Loucy (cell line): ENCODE data around the gene HEXIM1.

Experiments used
- H2AFZ ChIP-seq: fragments of 200-600 bp; sonication (generic); 2 replicates; pipeline ENCODE4 v1.6.0; 2016; ENCODE audit warnings: antibody characterized with exemption, mild to moderate bottlenecking, low read length, moderate library complexity
- H3F3A ChIP-seq: fragments of 200-600 bp; 2 replicates; pipeline ENCODE4 v1.6.0; 2016; ENCODE audit warnings: antibody characterized with exemption, low read depth, mild to moderate bottlenecking
- H3K27me3 ChIP-seq: fragments of 200-600 bp; sonication (generic); 2 replicates; pipeline ENCODE4 v1.6.1; 2014; ENCODE audit warnings: low read length, mild to moderate bottlenecking; ENCODE audit not compliant: insufficient read depth, poor library complexity, severe bottlenecking
- H3K36me3 ChIP-seq: fragments of 200-600 bp; sonication (generic); 2 replicates; pipeline ENCODE4 v1.6.1; 2016; ENCODE audit warnings: low read length; ENCODE audit not compliant: insufficient read depth
- H3K4me1 ChIP-seq: fragments of 200-600 bp; sonication (generic); 2 replicates; pipeline ENCODE4 v1.5.1; 2014; ENCODE audit warnings: low read length, mild to moderate bottlenecking; ENCODE audit not compliant: insufficient read depth, poor library complexity, severe bottlenecking
- H3K4me2 ChIP-seq: fragments of 200-600 bp; sonication (generic); 2 replicates; pipeline ENCODE4 v1.6.0; 2014; ENCODE audit warnings: antibody characterized with exemption, low read length, low read depth, mild to moderate bottlenecking; ENCODE audit not compliant: poor library complexity, severe bottlenecking
- H3K4me3 ChIP-seq: fragments of 200-600 bp; sonication (generic); 2 replicates; pipeline ENCODE4 v1.5.1; 2014; ENCODE audit warnings: low read length, mild to moderate bottlenecking, mixed read lengths; ENCODE audit not compliant: poor library complexity, severe bottlenecking
- H3K79me2 ChIP-seq: fragments of 200-600 bp; sonication (generic); 2 replicates; pipeline ENCODE4 v1.6.1; 2014; ENCODE audit warnings: low read length; ENCODE audit not compliant: insufficient read depth
- H3K9ac ChIP-seq: fragments of 200-600 bp; sonication (generic); 2 replicates; pipeline ENCODE4 v1.6.0; 2014; ENCODE audit warnings: mild to moderate bottlenecking, low read depth, low read length, moderate library complexity; ENCODE audit not compliant: poor library complexity, severe bottlenecking
- H3K9me2 ChIP-seq: fragments of 200-600 bp; sonication (generic); replicated peaks from 2 replicates; pipeline ENCODE4 v1.6.1; 2016; ENCODE audit warnings: low read depth, low read length, mixed read lengths
- H3K9me3 ChIP-seq: fragments of 200-600 bp; sonication (generic); 2 replicates; pipeline ENCODE4 v1.6.1; 2014; ENCODE audit warnings: mild to moderate bottlenecking, antibody characterized with exemption, low read length, low read depth; ENCODE audit not compliant: insufficient read depth
- H4K20me1 ChIP-seq: fragments of 200-600 bp; sonication (generic); 2 replicates; pipeline ENCODE4 v1.6.0; 2014; ENCODE audit warnings: antibody characterized with exemption, low read length, mild to moderate bottlenecking; ENCODE audit not compliant: insufficient read depth, poor library complexity, severe bottlenecking
- CTCF ChIP-seq: fragments of 200-600 bp; sonication (generic); conservative IDR thresholded peaks from 2 replicates; pipeline ENCODE4 v1.5.1; 2014; ENCODE audit warnings: mild to moderate bottlenecking, antibody characterized with exemption, low read length
- EZH2phosphoT487 ChIP-seq: fragments of 200-600 bp; IDR thresholded peaks from 2 replicates; pipeline ENCODE4 v1.6.1; 2018; ENCODE audit warnings: antibody characterized with exemption, mild to moderate bottlenecking, moderate library complexity, borderline replicate concordance

Gene HEXIM1

DNA sequence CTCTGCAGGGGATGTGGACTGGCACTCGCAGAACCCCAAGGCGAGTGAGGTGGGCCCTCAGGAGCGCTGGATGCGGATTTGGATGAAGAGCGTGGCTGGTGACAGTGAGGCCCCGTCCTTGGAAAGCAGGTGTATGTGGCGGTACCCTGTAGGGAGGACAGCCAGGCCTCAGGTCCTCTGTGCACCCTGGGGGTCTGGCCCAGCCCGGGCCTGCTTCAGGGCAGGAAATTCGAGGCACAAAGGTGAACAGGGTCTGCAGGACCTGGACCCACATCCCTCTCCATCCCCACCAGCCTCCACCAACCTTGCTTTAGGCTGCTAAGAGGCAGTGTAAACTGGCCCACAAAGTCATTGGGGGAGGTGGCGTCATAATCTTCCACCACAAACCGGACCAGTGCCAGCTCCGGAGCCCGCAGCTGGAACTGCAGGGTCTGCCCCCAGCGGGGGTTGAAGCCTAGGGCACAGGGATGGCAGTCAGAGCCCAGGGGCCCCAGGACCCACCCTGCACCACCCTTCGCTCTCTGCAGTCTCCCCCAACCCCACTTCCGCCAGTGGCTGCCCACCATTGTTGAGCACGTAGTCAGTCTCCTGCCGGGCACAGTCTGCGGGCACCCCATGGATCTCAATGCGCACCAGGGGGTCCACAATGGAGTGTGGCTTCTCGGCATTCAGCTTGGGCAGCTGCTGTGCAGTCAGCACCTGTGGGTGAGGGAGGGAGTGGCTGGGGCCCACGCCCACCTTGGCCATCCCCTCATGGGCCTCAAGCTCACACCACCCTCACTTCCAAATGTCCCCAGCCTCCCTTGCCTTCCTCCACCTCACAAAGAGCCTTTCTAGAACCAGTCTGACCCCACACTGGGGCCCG lies 35.5 kb upstream of the HEXIM1 start:
- no peak for TF ChIP-seq EZH2phosphoT487
- no peak for TF ChIP-seq CTCF
- H3K9me3 ChIP-seq: no peaks in the 10 kb centered on the region
- no peak overlapping the region for H3K4me2 ChIP-seq
- no peak overlapping the region for H2AFZ ChIP-seq
- H3F3A ChIP-seq: no peaks in the 10 kb centered on the region
- H4K20me1 ChIP-seq: no peaks in the 10 kb centered on the region
- peaks cover 4% of the 10 kb centered on the region; the same call in 1 of the 2 replicates for H3K36me3 ChIP-seq
- no peaks in the 10 kb centered on the region for H3K4me1 ChIP-seq
- no peaks in the 10 kb centered on the region for H3K27me3 ChIP-seq
- H3K9ac ChIP-seq: no peak overlapping the region
- H3K4me3 ChIP-seq: no peak overlapping the region
- H3K79me2 ChIP-seq: no peaks in the 10 kb centered on the region
- no peaks in the 10 kb centered on the region for H3K9me2 ChIP-seq

DNA sequence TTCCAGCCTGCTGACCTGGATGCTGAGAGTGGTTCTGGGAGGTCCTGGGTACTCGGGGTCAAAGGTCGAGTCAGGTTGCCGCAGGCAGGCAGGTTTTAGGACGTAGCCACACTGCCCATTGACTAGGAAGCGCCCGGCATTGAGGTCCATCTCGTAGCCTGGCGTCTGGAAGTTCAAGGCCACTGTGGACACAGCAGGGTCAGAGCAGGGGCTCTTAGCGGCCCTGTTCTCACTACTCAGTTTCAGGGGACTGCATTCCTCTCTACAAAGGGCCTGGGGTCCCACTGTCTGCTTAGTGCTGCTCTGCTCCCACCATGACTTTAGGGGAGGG lies 34.9 kb upstream of the HEXIM1 start:
- TF ChIP-seq EZH2phosphoT487: no peak
- no peak for TF ChIP-seq CTCF
- H3K9me2 ChIP-seq: no peaks in the 10 kb centered on the region
- no peak overlapping the region for H3K4me3 ChIP-seq
- no peak overlapping the region for H3K4me2 ChIP-seq
- no peaks in the 10 kb centered on the region for H3K79me2 ChIP-seq
- H3K9me3 ChIP-seq: no peaks in the 10 kb centered on the region
- H3F3A ChIP-seq: no peaks in the 10 kb centered on the region
- H2AFZ ChIP-seq: no peak overlapping the region
- no peaks in the 10 kb centered on the region for H4K20me1 ChIP-seq
- no peaks in the 10 kb centered on the region for H3K36me3 ChIP-seq
- H3K9ac ChIP-seq: no peak overlapping the region
- H3K27me3 ChIP-seq: no peaks in the 10 kb centered on the region
- H3K4me1 ChIP-seq: no peaks in the 10 kb centered on the region

- Histone ChIP-seq H2AFZ (no peak overlapping the region), H3K36me3 (no peaks in the 10 kb centered on the region), H3K27me3 (no peaks in the 10 kb centered on the region), H4K20me1 (no peaks in the 10 kb centered on the region), H3K9ac (no peak overlapping the region), H3K4me1 (no peaks in the 10 kb centered on the region), H3K79me2 (no peaks in the 10 kb centered on the region), H3K9me3 (no peaks in the 10 kb centered on the region), H3K9me2 (no peaks in the 10 kb centered on the region), H3F3A (no peaks in the 10 kb centered on the region), H3K4me3 (no peak overlapping the region), H3K4me2 (no peak overlapping the region)
- TF ChIP-seq EZH2phosphoT487 (no peak), CTCF (no peak)
Observed at GRCh38 chr17:45114117-45114932, 34.0 kb upstream of the HEXIM1 start.
